Thymus (tissue), 11 donors: Measurements from ENCODE around the gene HEATR9. TPM values are rescaled to one million over a fixed set of nuclear protein-coding genes. Genes with fewer than 3 reads are reported as not detected.

ENCODE experiments used
- DNase-seq, 9 donors: peaks; one replicate each; pipeline ENCODE4 v3.0.0-alpha.2; 2013; ENCODE audit warnings: low spot score in 9 of 9, low read depth in 6 of 9, missing footprints in 1 of 9
- H3K27ac ChIP-seq, 2 donors: one replicate each; pipeline ENCODE4 v1.5.1; 2013; ENCODE audit warnings: control low read depth in 1 of 2, low read depth in 1 of 2, low read length in 1 of 2, mild to moderate bottlenecking in 1 of 2, moderate library complexity in 1 of 2
- H3K27me3 ChIP-seq, 2 donors: one replicate each; pipeline ENCODE4 v1.5.1; 2013; ENCODE audit warnings: low read length in 1 of 2; ENCODE audit not compliant: control insufficient read depth in 2 of 2, insufficient read depth in 1 of 2
- H3K36me3 ChIP-seq, 2 donors: one replicate each; pipeline ENCODE4 v1.5.1; 2013; ENCODE audit warnings: low read length in 1 of 2, mild to moderate bottlenecking in 1 of 2, moderate library complexity in 1 of 2; ENCODE audit not compliant: control insufficient read depth in 2 of 2, insufficient read depth in 2 of 2
- H3K4me1 ChIP-seq, 2 donors: one replicate each; pipeline ENCODE4 v1.5.1; 2013; ENCODE audit warnings: low read length in 2 of 2; ENCODE audit not compliant: control insufficient read depth in 2 of 2, insufficient read depth in 2 of 2
- H3K4me3 ChIP-seq, 2 donors: one replicate each; pipeline ENCODE4 v1.5.1; 2013; ENCODE audit warnings: low read length in 2 of 2, control low read depth in 1 of 2, mild to moderate bottlenecking in 1 of 2
- H3K9me3 ChIP-seq, 2 donors: one replicate each; pipeline ENCODE4 v1.5.1; 2013; ENCODE audit warnings: low read length in 1 of 2, mild to moderate bottlenecking in 1 of 2; ENCODE audit not compliant: control insufficient read depth in 2 of 2, insufficient read depth in 1 of 2
- WGBS: extraction: QIAGEN DNeasy Blood & Tissue Kit; methylation state at CpG from one replicate; pipeline ENCODE4 v1.1.7; 2013; 5-methylcytosine and 5-hydroxymethylcytosine counted together
- polyA plus RNA-seq: library from polyadenylated mRNA; stranded (reverse); fragments of 200-250 nt; gene quantifications from one replicate; pipeline ENCODE4 v1.2.3, GENCODE V29; 2013
- total RNA-seq: library from RNA; stranded (reverse); fragments of 120-200 nt; gene quantifications from one replicate; pipeline ENCODE4 v1.2.4, GENCODE V29; 2013
- donor health status: healthy.

The HEATR9 gene
- total and polyA plus RNA-seq, 2 donors: 0.05 to 0.82 TPM

- Histone ChIP-seq H3K4me1 (no peaks in the 10 kb centered on the region), H3K4me3 (no peak overlapping the region), H3K27ac (no peak overlapping the region), H3K9me3 (no peaks in the 10 kb centered on the region), H3K27me3 (no peaks in the 10 kb centered on the region), H3K36me3 (peaks cover 36 to 75% of the 10 kb centered on the region in 2 donors)
- 97% methylated on average over 4 of the region's 4 CpGs for WGBS
- no peak for DNase-seq
Measured at GRCh38 chr17:35847633-35848373, 20.9 kb downstream of the HEATR9 start.

- Histone ChIP-seq H3K4me1 (no peaks in the 10 kb centered on the region), H3K9me3 (no peaks in the 10 kb centered on the region), H3K27ac (no peak overlapping the region), H3K4me3 (no peak overlapping the region), H3K27me3 (no peaks in the 10 kb centered on the region), H3K36me3 (peaks cover 39 to 79% of the 10 kb centered on the region in 2 donors)
- no peak for DNase-seq
- 92% methylated on average over 2 of the region's 2 CpGs for WGBS
Measured at GRCh38 chr17:35847006-35847405, 21.7 kb downstream of the HEATR9 start.

- Histone ChIP-seq H3K9me3 (no peaks in the 10 kb centered on the region), H3K36me3 (peaks cover 46 to 82% of the 10 kb centered on the region in 2 donors)
- 97% methylated on average over 3 of the region's 3 CpGs for WGBS
Measured at GRCh38 chr17:35846055-35846809, 22.5 kb downstream of the HEATR9 start.

GRCh38 chr17:35844547-35844946 is 24.1 kb downstream of the HEATR9 start:
- Histone ChIP-seq H3K27me3 (no peaks in the 10 kb centered on the region), H3K4me3 (no peak overlapping the region), H3K4me1 (no peaks in the 10 kb centered on the region), H3K9me3 (no peaks in the 10 kb centered on the region), H3K27ac (no peak overlapping the region), H3K36me3 (peaks cover 53 to 88% of the 10 kb centered on the region in 2 donors)
- DNase-seq: no peak
- WGBS: 98% methylated on average over 19 of the region's 19 CpGs

More at GRCh38 chr17:35846055-35846809, 22.5 kb downstream of the HEATR9 start:
- no peak overlapping the region for H3K4me3 ChIP-seq
- no peak overlapping the region for H3K27ac ChIP-seq
- no peak for DNase-seq
- no peaks in the 10 kb centered on the region for H3K27me3 ChIP-seq
- no peaks in the 10 kb centered on the region for H3K4me1 ChIP-seq

- Histone ChIP-seq H3K27me3 (no peaks in the 10 kb centered on the region), H3K27ac (no peak overlapping the region), H3K4me1 (no peaks in the 10 kb centered on the region), H3K4me3 (no peak overlapping the region), H3K9me3 (no peaks in the 10 kb centered on the region), H3K36me3 (peaks cover 53 to 87% of the 10 kb centered on the region in 2 donors)
- no peak for DNase-seq
- 97% methylated on average over 2 of the region's 2 CpGs for WGBS
Measured at GRCh38 chr17:35843698-35844097, 25.0 kb downstream of the HEATR9 start.

GRCh38 chr17:35842239-35842638 is 26.5 kb downstream of the HEATR9 start:
- DNase-seq: no peak
- no peaks in the 10 kb centered on the region for H3K4me1 ChIP-seq
- H3K9me3 ChIP-seq: no peaks in the 10 kb centered on the region
- H3K4me3 ChIP-seq: no peak overlapping the region
- 98% methylated on average over 5 of the region's 5 CpGs for WGBS
- peaks cover 57 to 86% of the 10 kb centered on the region in 2 donors for H3K36me3 ChIP-seq
- no peak overlapping the region for H3K27ac ChIP-seq
- H3K27me3 ChIP-seq: no peaks in the 10 kb centered on the region

- Histone ChIP-seq H3K4me1 (no peaks in the 10 kb centered on the region), H3K27ac (no peak overlapping the region), H3K36me3 (peaks cover 63 to 85% of the 10 kb centered on the region in 2 donors), H3K27me3 (no peaks in the 10 kb centered on the region), H3K9me3 (no peaks in the 10 kb centered on the region), H3K4me3 (no peak overlapping the region)
- 96% methylated on average over 4 of the region's 4 CpGs for WGBS
- DNase-seq: no peak
Measured at GRCh38 chr17:35841505-35841904, 27.2 kb downstream of the HEATR9 start.

GRCh38 chr17:35841101-35841500 is 27.6 kb downstream of the HEATR9 start:
- Histone ChIP-seq H3K36me3 (peaks cover 63 to 85% of the 10 kb centered on the region in 2 donors), H3K4me1 (no peaks in the 10 kb centered on the region), H3K27me3 (no peaks in the 10 kb centered on the region), H3K9me3 (no peaks in the 10 kb centered on the region), H3K4me3 (no peak overlapping the region), H3K27ac (no peak overlapping the region)
- no peak for DNase-seq
- WGBS: 98% methylated on average over 3 of the region's 3 CpGs

- Histone ChIP-seq H3K4me3 (no peak overlapping the region), H3K4me1 (no peaks in the 10 kb centered on the region), H3K27ac (no peak overlapping the region), H3K9me3 (no peaks in the 10 kb centered on the region), H3K27me3 (no peaks in the 10 kb centered on the region), H3K36me3 (peaks cover 27 to 62% of the 10 kb centered on the region in 2 donors)
- no peak for DNase-seq
- WGBS: 95% methylated on average over 1 of the region's 1 CpG
Measured at GRCh38 chr17:35825206-35825605, 43.5 kb downstream of the HEATR9 start.
